ENCODE measurements around the gene PRH2. TPM values are rescaled to one million over a fixed set of nuclear protein-coding genes. Genes with fewer than 3 reads are reported as not detected.

Gene PRH2
- total RNA-seq, 2 donors from 2014 or later, result not detected

DNA sequence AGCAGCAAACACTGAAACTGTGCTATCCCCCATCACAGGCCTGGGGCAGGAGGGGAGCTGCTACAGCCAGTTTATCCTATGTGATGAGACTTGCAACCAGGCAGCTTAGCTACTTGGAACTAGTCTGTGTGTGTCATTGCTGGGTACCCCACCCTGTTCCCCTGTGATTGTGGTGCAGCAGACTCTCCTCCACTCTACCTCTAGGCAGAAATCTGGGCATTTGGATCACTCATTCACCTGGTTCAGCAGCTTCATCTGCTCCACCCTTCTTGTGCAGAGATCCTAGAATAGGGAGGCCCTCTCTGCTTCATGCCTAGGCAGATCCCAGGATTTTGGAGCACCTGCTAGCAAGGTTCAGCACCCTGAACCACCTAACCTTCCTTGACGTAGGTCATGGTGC, 28.5 kb upstream of the PRH2 start:
- Histone ChIP-seq H3K9ac (ENCODE audit: low read depth in 2 of 2, low read length in 2 of 2) (no peak overlapping the region), H3K9me3 (no peaks in the 10 kb centered on the region), H3K36me3 (no peaks in the 10 kb centered on the region), H3K27me3 (no peaks in the 10 kb centered on the region), H3K27ac (no peak overlapping the region), H3K4me1 (no peaks in the 10 kb centered on the region), H3K4me3 (no peak overlapping the region)
- TF ChIP-seq, protein P1, sequence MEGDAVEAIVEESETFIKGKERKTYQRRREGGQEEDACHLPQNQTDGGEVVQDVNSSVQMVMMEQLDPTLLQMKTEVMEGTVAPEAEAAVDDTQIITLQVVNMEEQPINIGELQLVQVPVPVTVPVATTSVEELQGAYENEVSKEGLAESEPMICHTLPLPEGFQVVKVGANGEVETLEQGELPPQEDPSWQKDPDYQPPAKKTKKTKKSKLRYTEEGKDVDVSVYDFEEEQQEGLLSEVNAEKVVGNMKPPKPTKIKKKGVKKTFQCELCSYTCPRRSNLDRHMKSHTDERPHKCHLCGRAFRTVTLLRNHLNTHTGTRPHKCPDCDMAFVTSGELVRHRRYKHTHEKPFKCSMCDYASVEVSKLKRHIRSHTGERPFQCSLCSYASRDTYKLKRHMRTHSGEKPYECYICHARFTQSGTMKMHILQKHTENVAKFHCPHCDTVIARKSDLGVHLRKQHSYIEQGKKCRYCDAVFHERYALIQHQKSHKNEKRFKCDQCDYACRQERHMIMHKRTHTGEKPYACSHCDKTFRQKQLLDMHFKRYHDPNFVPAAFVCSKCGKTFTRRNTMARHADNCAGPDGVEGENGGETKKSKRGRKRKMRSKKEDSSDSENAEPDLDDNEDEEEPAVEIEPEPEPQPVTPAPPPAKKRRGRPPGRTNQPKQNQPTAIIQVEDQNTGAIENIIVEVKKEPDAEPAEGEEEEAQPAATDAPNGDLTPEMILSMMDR (IDR thresholded peaks at IDR 0.05), result no peak
- DNase-seq, result no peak
- intact Hi-C loops (cut with DNase I), result no loop called here

DNA sequence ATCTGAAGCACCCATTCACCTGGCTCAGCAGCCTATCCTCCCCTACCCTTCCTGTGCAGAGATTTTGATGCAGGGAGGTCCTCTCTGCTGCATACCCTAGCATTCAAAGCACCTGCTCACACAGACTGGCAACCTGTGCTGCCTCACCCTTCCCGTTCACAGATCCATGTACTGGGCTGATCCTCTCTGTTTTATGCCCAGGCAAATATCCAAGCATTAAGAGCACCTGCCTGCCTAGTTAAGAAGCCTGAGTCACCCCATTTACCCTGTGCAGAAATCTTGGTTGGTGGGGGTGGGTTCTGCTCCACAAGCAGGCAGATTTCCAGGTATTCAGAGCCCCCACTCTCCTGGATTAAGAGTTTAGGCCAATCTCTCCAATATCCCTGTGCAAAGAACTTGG, 28.1 kb upstream of the PRH2 start:
- no peak overlapping the region for H3K9ac ChIP-seq (ENCODE audit: low read depth in 2 of 2, low read length in 2 of 2)
- intact Hi-C loops (cut with DNase I), result no loop called here
- TF ChIP-seq, protein P1 (IDR thresholded peaks at IDR 0.05), result no peak
- H3K36me3 ChIP-seq, result no peaks in the 10 kb centered on the region
- no peaks in the 10 kb centered on the region for H3K9me3 ChIP-seq
- H3K27me3 ChIP-seq, result no peaks in the 10 kb centered on the region
- H3K4me1 ChIP-seq, result no peaks in the 10 kb centered on the region
- DNase-seq, result no peak
- no peak overlapping the region for H3K4me3 ChIP-seq
- H3K27ac ChIP-seq, result no peak overlapping the region

DNA sequence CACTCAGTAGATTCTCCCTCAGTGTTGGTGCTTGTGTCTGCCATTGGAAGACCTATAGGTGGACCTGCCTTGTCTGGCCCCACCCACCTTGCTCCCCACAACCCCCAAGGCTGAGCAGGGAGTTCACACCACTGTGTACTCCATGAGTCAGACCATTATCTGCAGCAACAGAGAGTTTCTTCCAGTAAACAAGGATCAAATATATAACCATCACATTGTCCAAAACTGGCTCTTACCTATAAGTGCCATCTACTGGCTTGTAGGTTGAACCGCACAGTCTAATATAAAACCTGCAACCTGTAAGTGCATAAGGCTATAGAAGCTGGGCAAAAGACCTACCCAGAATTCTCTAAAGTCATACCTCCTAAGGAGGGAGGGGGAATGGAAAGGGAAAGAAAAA, 27.6 kb upstream of the PRH2 start:
- Histone ChIP-seq H3K4me1 (no peaks in the 10 kb centered on the region), H3K36me3 (no peaks in the 10 kb centered on the region), H3K27ac (no peak overlapping the region), H3K9me3 (no peaks in the 10 kb centered on the region), H3K27me3 (no peaks in the 10 kb centered on the region), H3K4me3 (no peak overlapping the region), H3K9ac (ENCODE audit: low read depth in 2 of 2, low read length in 2 of 2) (no peak overlapping the region)
- DNase-seq, result no peak
- TF ChIP-seq, protein P1 (IDR thresholded peaks at IDR 0.05), result no peak
- intact Hi-C loops (cut with DNase I), result no loop called here

DNA sequence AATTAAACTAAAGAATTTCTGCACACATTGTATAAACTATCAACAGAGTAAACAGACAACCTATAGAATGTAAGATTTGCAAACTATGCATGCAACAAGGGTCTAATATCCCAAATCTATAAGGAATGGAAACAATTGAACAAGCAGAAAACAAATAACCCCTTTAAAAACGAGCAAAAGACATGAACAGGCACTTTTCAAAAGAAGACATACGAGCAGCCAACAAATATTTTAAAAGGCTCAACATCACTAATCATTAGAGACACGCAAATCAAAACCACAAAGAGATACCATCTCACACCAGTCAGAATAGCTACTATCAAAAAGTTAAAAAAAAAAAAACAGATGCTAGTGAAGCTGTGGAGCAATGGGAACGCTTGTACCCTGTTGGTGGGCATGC, 24.4 kb upstream of the PRH2 start:
- no peak for DNase-seq
- intact Hi-C loops (cut with DNase I), result no loop called here
- TF ChIP-seq, protein P1 (IDR thresholded peaks at IDR 0.05), result no peak

DNA sequence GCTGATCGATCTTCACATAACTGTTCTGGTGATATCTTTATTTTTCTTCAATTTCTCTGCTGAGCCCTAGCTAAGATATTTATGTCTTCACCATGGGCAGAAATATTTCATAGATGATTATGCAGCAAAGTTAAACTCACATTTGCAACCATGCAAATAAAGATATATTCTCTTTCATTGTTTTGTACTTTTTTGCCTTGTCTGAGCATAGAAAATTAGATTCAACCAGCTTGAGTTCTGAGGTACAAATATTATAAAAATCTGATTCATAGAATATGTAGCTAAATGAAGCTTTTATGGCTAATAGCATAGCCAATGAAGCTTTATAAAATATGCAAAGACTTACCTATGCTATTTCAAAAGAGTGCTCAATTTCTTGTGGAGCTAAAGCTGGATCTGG, 19.6 kb upstream of the PRH2 start, which contains the start of gene TAS2R13:
Gene TAS2R13 (minus strand): TSS at position 101 of the 400 bp plus-strand sequence. CDS start 264 bp downstream, outside the sequence.
- DNase-seq, result no peak
- Histone ChIP-seq H3K27ac (no peak within 1 kb of the TSS), H3K27me3 (no peaks in the 10 kb centered on the region), H3K9ac (ENCODE audit: low read depth in 2 of 2, low read length in 2 of 2) (no peak within 1 kb of the TSS), H3K36me3 (no peaks in the 10 kb centered on the region), H3K9me3 (no peaks in the 10 kb centered on the region), H3K4me3 (no peak within 1 kb of the TSS), H3K4me1 (no peaks in the 10 kb centered on the region)
- TF ChIP-seq, protein P1 (IDR thresholded peaks at IDR 0.05), result no peak
- intact Hi-C loops (cut with DNase I), result no loop called here

More for the DNA sequence above, 24.4 kb upstream of the PRH2 start:
- Histone ChIP-seq H3K4me3 (no peak overlapping the region), H3K4me1 (no peaks in the 10 kb centered on the region), H3K27me3 (no peaks in the 10 kb centered on the region), H3K27ac (no peak overlapping the region), H3K9ac (ENCODE audit: low read depth in 2 of 2, low read length in 2 of 2) (no peak overlapping the region), H3K36me3 (no peaks in the 10 kb centered on the region), H3K9me3 (no peaks in the 10 kb centered on the region)
